ENCODE results near the gene NXPE4. TPM values are rescaled to one million over a fixed set of nuclear protein-coding genes. Genes with fewer than 3 reads are reported as not detected.

NXPE4 gene
- total RNA-seq, 2 experiments from 2014 or later, result not detected

DNA sequence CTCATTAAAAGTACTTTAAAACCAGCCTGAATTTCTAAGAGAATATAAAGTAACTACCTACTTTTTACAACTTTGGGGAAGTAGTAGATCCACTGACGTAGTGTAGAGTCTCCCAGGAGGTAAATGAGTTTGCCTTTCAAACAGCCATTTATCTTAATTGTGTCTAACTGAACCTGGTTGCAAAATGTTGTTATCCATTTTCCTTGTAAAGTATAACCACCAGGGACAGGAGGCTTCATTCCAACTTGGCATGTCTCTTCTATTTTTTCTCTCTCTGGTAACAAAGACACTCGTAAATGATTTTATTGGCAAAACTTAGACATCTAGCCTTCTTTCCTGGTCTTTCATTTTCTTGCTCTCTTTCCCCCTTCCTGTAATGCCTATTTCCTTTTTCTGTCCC is 72.8 kb downstream of the NXPE4 start:
- no peaks in the 10 kb centered on the region for H3K36me3 Mint-ChIP-seq (ENCODE audit: low read depth)
- H3K27me3 Mint-ChIP-seq (ENCODE audit: low read depth), result no peaks in the 10 kb centered on the region
- ChIA-PET POLR2A (no interaction called here), CTCF (no interaction called here)
- no peak for DNase-seq
- H3K27ac Mint-ChIP-seq, result no peak overlapping the region
- no peaks in the 10 kb centered on the region for H3K9me3 Mint-ChIP-seq (ENCODE audit: insufficient read depth)
- ATAC-seq, result no peak
- no peak overlapping the region for H3K4me3 Mint-ChIP-seq
- H3K4me1 Mint-ChIP-seq (ENCODE audit: low read depth), result peaks cover 3% of the 10 kb centered on the region

Other genes starting within 250 kb of the NXPE4 start
- gene C11orf71, start 195.3 kb downstream of the NXPE4 start, total RNA-seq, result 1 to 10 TPM; 8.2 to 8.4 TPM
- gene RBM7, start 195.1 kb downstream of the NXPE4 start, total RNA-seq, result 10 to 100 TPM; 38.4 to 42.9 TPM
- 10 to 100 TPM; 56.6 to 60.7 TPM for gene REXO2, start 156.3 kb downstream of the NXPE4 start, total RNA-seq
- gene NXPE1, start 35.9 kb downstream of the NXPE4 start, total RNA-seq, result not detected
- not detected for gene NXPE2, start 82.7 kb upstream of the NXPE4 start, total RNA-seq

Measured in activated CD8-positive, alpha-beta T cell treated with anti-CD3 and anti-CD28 coated beads, Interleukin-2, amount 10 ng/mL, durations not matched to agents 7 days and 5 days (primary cell).